IMR-90 (cell line): Measurements from ENCODE around the gene RARRES1. TPM values are rescaled to one million over a fixed set of nuclear protein-coding genes. Genes with fewer than 3 reads are reported as not detected.

ENCODE experiments used
- FOS ChIP-seq: fragments of 150-350 bp; IDR thresholded peaks from 2 replicates; pipeline ENCODE4 v1.6.1; 2016; ENCODE audit warnings: low read depth, low read length
- MAFK ChIP-seq: IDR thresholded peaks from 2 replicates; pipeline ENCODE4 v1.6.1; 2012; ENCODE audit warnings: low read depth, low read length, improper control_type of control experiment
- MXI1 ChIP-seq: IDR thresholded peaks from 2 replicates; pipeline ENCODE4 v1.6.1; 2012; ENCODE audit warnings: low read depth, mild to moderate bottlenecking, low read length, moderate library complexity, borderline replicate concordance
- NFE2L2 ChIP-seq: fragments of 150-350 bp; IDR thresholded peaks from 2 replicates; pipeline ENCODE4 v1.6.1; 2016; ENCODE audit warnings: low read depth, mild to moderate bottlenecking, low read length
- polyA plus RNA-seq, 3 experiments: library from polyadenylated mRNA; depleted of rRNA; stranded (reverse); fragments of >200 nt; gene quantifications; 2 replicates each; pipeline ENCODE4 v1.2.3, GENCODE V29; 2012; ENCODE audit warnings: low replicate concordance in 1 of 3
- total RNA-seq: library from RNA; depleted of rRNA; stranded (reverse); fragments of >200 nt; gene quantifications from 2 replicates; pipeline ENCODE4 v1.2.3, GENCODE V29; 2012

The RARRES1 gene
- total and polyA plus RNA-seq, 2 of the 4 experiments (the other 2 are of a cell fraction) = 0.90 to 3.0 TPM

DNA sequence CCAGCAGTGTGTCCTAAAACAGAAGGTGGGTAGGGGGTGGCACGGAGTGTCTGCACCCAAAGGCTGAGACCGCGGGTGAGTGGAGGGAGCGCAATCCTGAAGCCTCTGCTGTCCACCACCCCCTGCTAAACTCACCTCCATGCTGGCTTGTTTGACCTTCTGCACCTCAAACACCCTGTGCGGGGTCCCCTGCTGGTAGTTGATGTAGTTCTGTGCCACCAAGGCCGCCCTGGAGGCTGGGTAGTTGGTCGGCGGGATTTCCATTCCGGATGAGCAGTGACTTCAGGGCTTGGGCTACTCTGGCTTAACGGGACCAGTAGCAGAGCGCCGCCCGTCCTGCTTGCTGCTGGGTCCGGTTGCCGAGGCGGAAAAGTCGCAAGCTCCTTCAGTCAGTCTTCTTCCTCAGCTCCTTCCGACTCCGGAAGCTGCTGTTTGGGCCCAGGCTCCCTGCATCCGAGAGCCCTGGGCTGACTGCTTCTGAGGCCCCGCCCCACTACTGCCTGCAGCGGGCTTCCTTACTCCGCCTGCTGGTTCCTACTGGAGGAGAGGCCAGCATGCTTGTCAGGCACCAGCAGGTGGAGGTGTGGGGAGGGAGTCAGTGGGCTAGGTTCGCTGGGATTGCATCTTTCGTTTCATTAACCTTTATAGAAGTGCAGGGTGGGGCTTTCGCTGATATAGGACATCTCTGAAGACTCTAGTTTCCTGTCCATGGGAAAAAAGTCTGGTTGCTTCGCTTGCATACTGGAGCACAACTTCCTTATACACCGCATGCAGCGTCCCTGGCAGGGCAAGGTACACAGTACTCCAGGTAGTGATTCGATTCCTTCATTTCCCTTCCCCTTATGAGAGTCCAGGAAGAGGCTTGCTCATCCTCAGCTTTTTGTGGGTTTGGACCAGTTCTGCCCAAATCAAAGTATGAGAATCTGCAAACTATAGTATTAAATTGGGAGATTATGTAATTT, 59.8 kb downstream of the RARRES1 start, which contains the start of gene LXN (continued):
- TF ChIP-seq MXI1 (peak; percentile 47; the same call in 1 of the 2 replicates), FOS (no peak), NFE2L2 (no peak), MAFK (no peak)
